Mucosa of descending colon (tissue), 3 donors: ENCODE results near the gene ZNF827. TPM values are rescaled to one million over a fixed set of nuclear protein-coding genes. Genes with fewer than 3 reads are reported as not detected.

Experiments used
- ATAC-seq: fragments of 200-7000 bp; cut with Tn5 transposase; one replicate; pipeline ENCODE4 v1.9.1; 2020; ENCODE audit warnings: mild to moderate bottlenecking, moderate library complexity
- DNase-seq, 3 donors: peaks; one replicate each; pipeline ENCODE4 v3.0.0-alpha.2; 2020
- H3K36me3 ChIP-seq: fragments of 200-600 bp; one replicate; pipeline ENCODE4 v1.8.0; 2021; ENCODE audit warnings: low read depth, mild to moderate bottlenecking
- H3K4me1 ChIP-seq: fragments of 200-600 bp; one replicate; pipeline ENCODE4 v1.8.0; 2021; ENCODE audit warnings: low read depth, mild to moderate bottlenecking
- H3K4me3 ChIP-seq: fragments of 200-600 bp; one replicate; pipeline ENCODE4 v1.8.0; 2021; ENCODE audit warnings: mild to moderate bottlenecking
- H3K9me3 ChIP-seq: fragments of 200-600 bp; one replicate; pipeline ENCODE4 v1.8.0; 2021; ENCODE audit warnings: mild to moderate bottlenecking
- intact Hi-C, 2 donors: fragments of 100-400 bp; cut with DNase I in 1 of 2; cut with micrococcal nuclease in 1 of 2; formaldehyde crosslinking; loops; one replicate each; pipeline versions ENCODE4 v1.11.0 to v1.11.1; 2022; cut with DNase I, micrococcal nuclease
- total RNA-seq, 3 donors: library from RNA; stranded (reverse); fragmentation: NEBNext Ultra II Directional in 2 of 3; extraction: Animal tissue kit (Norgen Biotek cat#: 25700) in 2 of 3; gene quantifications; one replicate each; pipeline versions ENCODE4 v1.2.1 to v1.2.4, GENCODE V29; 2021 to 2023
- TF ChIP-seq, protein P1 (sequence below): fragments of 200-600 bp; IDR thresholded peaks from one replicate; pipeline ENCODE4 v1.8.0; 2022; ENCODE audit warnings: antibody characterized with exemption, mild to moderate bottlenecking
- donor health status: DM: no; HTN: no; CAD: no; lungs with moderate emphysema.
- donor health status: DM: no; HTN: no; CAD: no.
- donor health status: DM: no; HTN: yes; CAD: no.

The ZNF827 gene
- total RNA-seq, 3 donors from 2014 or later: 21.9 to 37.4 (median 29.7) TPM

GRCh38 chr4:145722561-145722960, 216.1 kb downstream of the ZNF827 start:
- no peaks in the 10 kb centered on the region for H3K9me3 ChIP-seq
- H3K36me3 ChIP-seq: no peaks in the 10 kb centered on the region
- TF ChIP-seq, protein P1, sequence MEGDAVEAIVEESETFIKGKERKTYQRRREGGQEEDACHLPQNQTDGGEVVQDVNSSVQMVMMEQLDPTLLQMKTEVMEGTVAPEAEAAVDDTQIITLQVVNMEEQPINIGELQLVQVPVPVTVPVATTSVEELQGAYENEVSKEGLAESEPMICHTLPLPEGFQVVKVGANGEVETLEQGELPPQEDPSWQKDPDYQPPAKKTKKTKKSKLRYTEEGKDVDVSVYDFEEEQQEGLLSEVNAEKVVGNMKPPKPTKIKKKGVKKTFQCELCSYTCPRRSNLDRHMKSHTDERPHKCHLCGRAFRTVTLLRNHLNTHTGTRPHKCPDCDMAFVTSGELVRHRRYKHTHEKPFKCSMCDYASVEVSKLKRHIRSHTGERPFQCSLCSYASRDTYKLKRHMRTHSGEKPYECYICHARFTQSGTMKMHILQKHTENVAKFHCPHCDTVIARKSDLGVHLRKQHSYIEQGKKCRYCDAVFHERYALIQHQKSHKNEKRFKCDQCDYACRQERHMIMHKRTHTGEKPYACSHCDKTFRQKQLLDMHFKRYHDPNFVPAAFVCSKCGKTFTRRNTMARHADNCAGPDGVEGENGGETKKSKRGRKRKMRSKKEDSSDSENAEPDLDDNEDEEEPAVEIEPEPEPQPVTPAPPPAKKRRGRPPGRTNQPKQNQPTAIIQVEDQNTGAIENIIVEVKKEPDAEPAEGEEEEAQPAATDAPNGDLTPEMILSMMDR: no peak
- intact Hi-C loops: no loop called here
- no peak overlapping the region for H3K4me3 ChIP-seq
- H3K4me1 ChIP-seq: no peaks in the 10 kb centered on the region
- DNase-seq: no peak
- no peak for ATAC-seq

GRCh38 chr4:145720656-145721055, 218.0 kb downstream of the ZNF827 start:
- ATAC-seq (no peak), DNase-seq (no peak)
- TF ChIP-seq, protein P1: no peak
- Histone ChIP-seq H3K4me1 (no peaks in the 10 kb centered on the region), H3K4me3 (no peak overlapping the region), H3K9me3 (no peaks in the 10 kb centered on the region), H3K36me3 (no peaks in the 10 kb centered on the region)
- intact Hi-C loops: no loop called here

- Histone ChIP-seq H3K4me3 (no peak overlapping the region), H3K36me3 (no peaks in the 10 kb centered on the region), H3K4me1 (no peaks in the 10 kb centered on the region), H3K9me3 (no peaks in the 10 kb centered on the region)
- intact Hi-C loops: no loop called here
- no peak for DNase-seq
- TF ChIP-seq, protein P1: no peak
- ATAC-seq: no peak
Observed at GRCh38 chr4:145719752-145720624, 218.6 kb downstream of the ZNF827 start.

- intact Hi-C loops: no loop called here
- DNase-seq (no peak), ATAC-seq (no peak)
- TF ChIP-seq, protein P1: no peak
- Histone ChIP-seq H3K36me3 (no peaks in the 10 kb centered on the region), H3K4me1 (no peaks in the 10 kb centered on the region), H3K9me3 (peaks cover 3% of the 10 kb centered on the region), H3K4me3 (no peak overlapping the region)
Observed at GRCh38 chr4:145716661-145717200, 221.9 kb downstream of the ZNF827 start.

DNA sequence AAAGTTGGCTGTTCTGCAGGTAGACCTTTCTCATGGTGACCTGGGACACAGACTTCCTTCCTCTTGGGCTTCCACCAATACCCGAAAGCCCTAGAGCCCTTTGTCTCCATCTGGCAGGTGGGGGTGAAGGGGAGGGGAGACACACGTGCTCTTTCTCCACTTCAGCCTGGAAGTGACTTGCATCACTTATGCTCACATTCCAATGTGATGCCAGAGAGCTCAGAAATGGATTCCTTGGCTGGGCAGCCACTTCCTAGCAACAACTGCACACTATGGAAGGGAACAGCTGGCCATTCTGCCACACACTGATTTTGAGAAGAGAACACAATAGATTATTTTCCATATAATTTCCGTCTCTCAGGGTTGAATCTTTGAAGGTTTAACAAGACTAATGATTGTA, 222.4 kb downstream of the ZNF827 start:
- intact Hi-C loops: no loop called here
- H3K4me1 ChIP-seq: no peaks in the 10 kb centered on the region
- ATAC-seq: no peak
- TF ChIP-seq, protein P1: no peak
- H3K36me3 ChIP-seq: no peaks in the 10 kb centered on the region
- peaks cover 4% of the 10 kb centered on the region for H3K9me3 ChIP-seq
- no peak for DNase-seq
- no peak overlapping the region for H3K4me3 ChIP-seq
